Measurements from ENCODE around the gene MYO5B. TPM values are rescaled to one million over a fixed set of nuclear protein-coding genes. Genes with fewer than 3 reads are reported as not detected.
A peak's percentile ranks its signal among the peaks of the same experiment; 100 is the strongest.
"Not testable (repeated sequence)": the region's sequence is repeated elsewhere in the genome, so short reads cannot be mapped to it uniquely, and the experiment has no call there.

Gene MYO5B
- total RNA-seq, 4 donors from 2014 or later, result 2.0 to 13.9 (median 5.3) TPM

DNA sequence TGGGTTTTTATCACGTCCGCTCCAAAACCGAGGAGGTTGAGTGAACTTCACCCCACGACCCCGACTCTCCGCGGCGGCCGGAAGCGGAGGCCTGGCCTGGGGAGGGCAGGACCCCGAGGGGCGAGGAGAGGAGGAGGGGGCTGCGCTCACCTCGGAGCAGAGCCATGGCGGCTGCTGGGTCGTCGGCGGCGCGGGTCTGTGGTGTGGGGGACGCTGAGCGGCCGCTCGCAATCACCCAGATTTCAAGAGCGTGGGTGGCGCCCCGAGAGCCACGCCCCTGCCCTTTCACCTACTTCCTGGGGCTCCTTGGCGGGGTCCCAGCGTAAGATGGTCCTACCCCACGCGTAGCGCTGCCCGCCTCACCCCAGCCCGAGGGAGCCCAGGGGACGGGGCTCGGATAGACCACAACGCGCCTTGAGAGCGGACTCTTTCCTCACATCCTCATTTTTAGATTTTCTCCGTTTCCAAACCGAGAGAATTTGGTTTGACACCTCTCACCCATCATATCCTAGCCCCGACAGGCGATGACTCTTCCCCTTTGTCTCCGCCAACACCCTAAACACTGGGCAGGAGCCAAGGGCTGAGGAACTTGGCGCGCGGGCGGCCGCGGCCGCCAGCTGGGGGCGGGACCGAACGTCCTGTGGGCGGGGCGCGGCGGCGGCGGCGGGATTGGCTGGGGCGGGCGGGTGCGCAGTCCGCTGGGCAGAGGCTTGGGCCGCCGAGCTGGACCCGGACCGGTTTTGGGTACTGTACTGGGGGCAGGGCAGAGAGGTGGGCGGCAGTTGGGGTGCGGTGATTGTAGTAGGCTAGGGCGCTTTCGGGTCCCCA, 381.4 kb downstream of the MYO5B start, which contains the start of gene ACAA2:
ACAA2 (minus strand) TSS at position 215 of the 828 bp plus-strand sequence; CDS start at position 166, 49 bp downstream.
- H3K9me3 ChIP-seq, result peaks cover 0 to 3% (median 0%) of the 10 kb centered on the region in 4 donors
- peak within 1 kb of the TSS; percentile 74 to 89 (median 80) for H3K4me3 ChIP-seq
- DNase-seq (ENCODE audit: extremely low spot score), result peak; percentile 95
- TF ChIP-seq POLR2A (IDR thresholded peaks at IDR 0.05; ENCODE audit: low read depth) (peak; percentile 84), POLR2AphosphoS5 (IDR thresholded peaks at IDR 0.05) (peak; percentile 56 to 89)
- TF ChIP-seq, protein P1, sequence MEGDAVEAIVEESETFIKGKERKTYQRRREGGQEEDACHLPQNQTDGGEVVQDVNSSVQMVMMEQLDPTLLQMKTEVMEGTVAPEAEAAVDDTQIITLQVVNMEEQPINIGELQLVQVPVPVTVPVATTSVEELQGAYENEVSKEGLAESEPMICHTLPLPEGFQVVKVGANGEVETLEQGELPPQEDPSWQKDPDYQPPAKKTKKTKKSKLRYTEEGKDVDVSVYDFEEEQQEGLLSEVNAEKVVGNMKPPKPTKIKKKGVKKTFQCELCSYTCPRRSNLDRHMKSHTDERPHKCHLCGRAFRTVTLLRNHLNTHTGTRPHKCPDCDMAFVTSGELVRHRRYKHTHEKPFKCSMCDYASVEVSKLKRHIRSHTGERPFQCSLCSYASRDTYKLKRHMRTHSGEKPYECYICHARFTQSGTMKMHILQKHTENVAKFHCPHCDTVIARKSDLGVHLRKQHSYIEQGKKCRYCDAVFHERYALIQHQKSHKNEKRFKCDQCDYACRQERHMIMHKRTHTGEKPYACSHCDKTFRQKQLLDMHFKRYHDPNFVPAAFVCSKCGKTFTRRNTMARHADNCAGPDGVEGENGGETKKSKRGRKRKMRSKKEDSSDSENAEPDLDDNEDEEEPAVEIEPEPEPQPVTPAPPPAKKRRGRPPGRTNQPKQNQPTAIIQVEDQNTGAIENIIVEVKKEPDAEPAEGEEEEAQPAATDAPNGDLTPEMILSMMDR (IDR thresholded peaks at IDR 0.05), result no peak
- WGBS, result under 1% methylated on average over 16 of the region's 74 CpGs
- H3K27ac ChIP-seq (replicated peaks in 1 of 4), result peak within 1 kb of the TSS; percentile 91 to 98 (median 96)
- intact Hi-C loops (cut with DNase I), result loop anchor here (10.0 kb wide), 2 partner anchors 319 to 471 kb away; partner anchors contain the start of genes CXXC1, MBD1 and RPL17
- peaks cover 0 to 7% (median 0%) of the 10 kb centered on the region in 4 donors for H3K36me3 ChIP-seq
- no peaks in the 10 kb centered on the region for H3K27me3 ChIP-seq
- peaks cover 11 to 29% (median 26%) of the 10 kb centered on the region in 4 donors for H3K4me1 ChIP-seq

DNA sequence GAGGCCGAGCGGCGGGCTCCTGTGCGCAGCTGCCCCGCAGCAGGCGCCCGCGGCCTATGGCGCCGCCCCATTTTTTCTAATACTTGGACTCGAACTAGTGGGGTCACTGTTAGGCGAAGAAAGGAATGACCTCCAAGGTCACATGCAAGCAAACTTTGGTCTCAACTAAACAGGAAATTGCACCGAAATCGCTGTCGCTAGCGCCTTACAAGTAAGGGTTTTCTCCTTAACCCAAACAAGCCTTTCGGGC, 382.0 kb downstream of the MYO5B start:
- Histone ChIP-seq H3K27me3 (no peaks in the 10 kb centered on the region), H3K4me1 (peaks cover 11 to 29% (median 26%) of the 10 kb centered on the region in 4 donors), H3K9me3 (peaks cover 0 to 5% (median 0%) of the 10 kb centered on the region in 4 donors), H3K4me3 (peak overlapping the region; percentile 74 to 89 (median 80)), H3K36me3 (peaks cover 0 to 7% (median 0%) of the 10 kb centered on the region in 4 donors), H3K27ac (replicated peaks in 1 of 4) (peak overlapping the region; percentile 91 to 98 (median 96))
- DNase-seq (ENCODE audit: extremely low spot score), result no peak
- intact Hi-C loops (cut with DNase I), result loop anchor here (10.0 kb wide), 2 partner anchors 318 to 472 kb away; partner anchors contain the start of genes CXXC1, MBD1 and RPL17
- WGBS, result under 1% methylated on average over 15 of the region's 17 CpGs
- TF ChIP-seq POLR2AphosphoS5 (IDR thresholded peaks at IDR 0.05), result no peak
- no peak for TF ChIP-seq EP300 (IDR thresholded peaks at IDR 0.05)
- no peak for TF ChIP-seq POLR2A (IDR thresholded peaks at IDR 0.05; ENCODE audit: low read depth)
- TF ChIP-seq, protein P1 (IDR thresholded peaks at IDR 0.05), result no peak

GRCh38 chr18:49812286-49813068, 382.5 kb downstream of the MYO5B start:
- intact Hi-C loops (cut with DNase I), result loop anchor here (10.0 kb wide), 2 partner anchors 318 to 472 kb away; partner anchors contain the start of genes CXXC1, MBD1 and RPL17
- TF ChIP-seq EP300 (IDR thresholded peaks at IDR 0.05), result no peak
- TF ChIP-seq POLR2AphosphoS5 (IDR thresholded peaks at IDR 0.05), result no peak
- no peak for TF ChIP-seq POLR2A (IDR thresholded peaks at IDR 0.05; ENCODE audit: low read depth)
- TF ChIP-seq, protein P1 (IDR thresholded peaks at IDR 0.05), result no peak
- H3K27ac ChIP-seq (replicated peaks in 1 of 4), result peak overlapping the region; percentile 91 to 98 (median 96)
- no peaks in the 10 kb centered on the region for H3K27me3 ChIP-seq
- H3K9me3 ChIP-seq, result peaks cover 0 to 5% (median 0%) of the 10 kb centered on the region in 4 donors
- peaks cover 11 to 29% (median 26%) of the 10 kb centered on the region in 4 donors for H3K4me1 ChIP-seq
- 41% methylated on average over 13 of the region's 13 CpGs for WGBS
- H3K36me3 ChIP-seq, result peaks cover 0 to 2% (median 0%) of the 10 kb centered on the region in 4 donors
- DNase-seq (ENCODE audit: extremely low spot score), result no peak
- H3K4me3 ChIP-seq, result peak overlapping the region; percentile 74 to 89 (median 80)

DNA sequence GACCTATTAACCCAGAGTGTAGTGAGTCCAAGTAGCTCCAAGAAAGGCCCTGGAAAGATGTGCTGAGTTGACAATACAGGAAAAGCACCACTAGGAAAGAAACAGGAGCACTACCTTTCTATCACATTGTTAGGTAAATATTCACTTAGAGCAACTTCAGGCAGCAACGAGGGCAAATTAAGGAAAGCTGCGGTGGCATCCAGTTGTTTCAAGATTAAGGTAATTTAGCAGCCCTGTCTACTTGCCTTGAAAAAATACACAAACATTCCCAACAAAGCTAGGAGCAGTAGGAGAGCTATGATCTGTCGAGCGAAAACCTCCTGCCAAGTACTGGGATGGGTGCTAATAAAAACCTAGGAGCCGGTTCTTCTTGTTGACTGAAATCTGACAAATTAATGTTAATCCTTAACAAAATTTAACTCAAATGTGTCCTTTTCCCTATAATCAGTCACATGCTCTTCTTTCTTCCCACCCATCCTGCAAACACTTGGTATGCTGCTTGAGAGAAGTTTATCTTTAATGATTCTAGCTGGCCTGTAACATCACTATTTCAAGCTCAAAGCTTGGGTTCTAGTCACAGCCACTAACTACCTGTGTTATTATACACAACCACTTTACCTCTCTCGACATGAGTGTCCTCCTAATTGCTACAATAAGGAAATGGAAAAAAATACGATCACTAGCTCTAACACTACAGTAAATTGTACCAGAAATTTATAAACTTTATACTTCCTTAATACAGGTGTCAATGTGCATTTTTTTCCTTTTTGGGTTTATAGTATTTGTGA, 383.6 kb downstream of the MYO5B start:
- H3K4me3 ChIP-seq, result peak overlapping the region in 2 of 4 donors; percentile 9 to 89
- peaks cover 0 to 5% (median 0%) of the 10 kb centered on the region in 4 donors for H3K9me3 ChIP-seq
- no peaks in the 10 kb centered on the region for H3K27me3 ChIP-seq
- H3K36me3 ChIP-seq, result no peaks in the 10 kb centered on the region
- no peak for TF ChIP-seq POLR2AphosphoS5 (IDR thresholded peaks at IDR 0.05)
- TF ChIP-seq, protein P1 (IDR thresholded peaks at IDR 0.05), result no peak
- TF ChIP-seq EP300 (IDR thresholded peaks at IDR 0.05), result no peak
- TF ChIP-seq POLR2A (IDR thresholded peaks at IDR 0.05; ENCODE audit: low read depth), result no peak
- peaks cover 18 to 29% (median 26%) of the 10 kb centered on the region in 4 donors for H3K4me1 ChIP-seq
- WGBS, result 62% methylated on average over 7 of the region's 7 CpGs
- peak overlapping the region in 3 of 4 donors; percentile 96 to 98 (median 97) for H3K27ac ChIP-seq (replicated peaks in 1 of 4)
- no peak for DNase-seq (ENCODE audit: extremely low spot score)
- intact Hi-C loops (cut with DNase I), result loop anchor here (10.0 kb wide), 2 partner anchors 317 to 473 kb away; partner anchors contain the start of genes CXXC1, MBD1 and RPL17

DNA sequence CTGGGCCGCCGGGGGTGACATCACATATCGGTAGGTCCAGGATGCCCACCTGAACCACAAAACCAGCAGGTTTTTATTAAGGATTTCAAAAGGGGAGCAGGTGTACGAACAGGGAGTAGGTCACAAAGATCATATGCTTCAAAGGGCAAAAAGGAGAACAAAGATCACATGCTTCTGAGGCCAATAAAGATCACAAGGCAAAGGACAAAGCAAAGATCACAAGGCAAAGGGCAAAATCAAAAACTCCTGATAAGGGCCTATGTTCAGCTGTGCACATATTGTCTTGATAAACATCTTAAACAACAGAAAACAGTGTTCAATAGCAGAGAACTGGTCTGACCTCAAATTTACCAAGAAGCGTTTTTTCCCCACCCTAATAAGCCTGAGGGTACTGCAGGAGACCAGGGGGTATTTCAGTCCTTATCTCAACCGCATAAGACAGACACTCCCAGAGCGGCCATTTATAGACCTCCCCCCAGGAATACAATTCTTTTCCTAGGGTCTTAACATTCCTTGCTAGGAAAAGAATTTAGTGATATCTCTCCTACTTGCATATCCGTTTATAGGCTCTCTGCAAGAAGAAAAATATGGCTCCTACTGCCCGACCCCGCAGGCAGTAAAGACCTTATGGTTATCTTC, 386.3 kb downstream of the MYO5B start:
- 96% methylated on average over 10 of the region's 10 CpGs for WGBS

More for the DNA sequence above, 386.3 kb downstream of the MYO5B start:
- H3K9me3 ChIP-seq; H3K27ac ChIP-seq (replicated peaks in 1 of 4); intact Hi-C loops (cut with DNase I); H3K27me3 ChIP-seq; H3K4me3 ChIP-seq; H3K36me3 ChIP-seq; DNase-seq (ENCODE audit: extremely low spot score): not testable (repeated sequence)
- peaks cover 22 to 23% (median 22%) of the 10 kb centered on the region in 4 donors for H3K4me1 ChIP-seq

Measured in esophagus muscularis mucosa (tissue), 4 donors.